Anterior cingulate cortex (tissue), 58 donors: ENCODE results near the gene GDA.

Experiments used
- DNase-seq, 58 donors: peaks; one replicate each; lab custom pipeline; 2025; lab: John Stamatoyannopoulos, UW

The GDA gene

GRCh38 chr9:72149231-72149975 lies at the start of gene GDA:
TSS of gene GDA (plus strand) at chr9:72149440. CDS start at chr9:72149560, 120 bp downstream.
- DNase-seq, result peak in 31 of 58 donors; percentile 2 to 69 (median 23)

- no peak for DNase-seq
Measured at GRCh38 chr9:72102520-72102919, 46.7 kb upstream of the GDA start.

- no peak for DNase-seq
Measured at GRCh38 chr9:72113056-72113455, 36.2 kb upstream of the GDA start.

DNA sequence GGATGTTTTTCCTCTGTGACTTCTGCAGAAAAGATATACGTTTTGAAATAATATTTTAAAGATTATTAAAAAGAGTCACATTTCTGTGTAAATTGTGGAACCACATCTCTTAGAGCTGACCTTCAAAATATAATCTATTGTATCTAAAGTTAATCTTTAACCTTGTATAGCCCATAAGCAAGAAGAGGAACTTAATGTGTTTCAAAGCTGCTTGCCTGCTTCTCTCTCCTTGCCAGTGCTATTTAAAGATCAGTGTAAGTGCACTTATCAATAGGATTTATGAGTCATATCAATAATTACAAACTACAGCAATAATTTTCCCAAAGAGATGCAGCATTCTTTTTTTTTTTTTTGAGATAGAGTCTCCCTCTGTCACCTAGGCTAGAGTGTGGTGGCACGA lies 29.4 kb upstream of the GDA start:
- DNase-seq, result no peak

- no peak for DNase-seq
Measured at GRCh38 chr9:72124947-72125346, 24.3 kb upstream of the GDA start.

GRCh38 chr9:72127753-72128152 lies 21.5 kb upstream of the GDA start:
- DNase-seq, result no peak

DNA sequence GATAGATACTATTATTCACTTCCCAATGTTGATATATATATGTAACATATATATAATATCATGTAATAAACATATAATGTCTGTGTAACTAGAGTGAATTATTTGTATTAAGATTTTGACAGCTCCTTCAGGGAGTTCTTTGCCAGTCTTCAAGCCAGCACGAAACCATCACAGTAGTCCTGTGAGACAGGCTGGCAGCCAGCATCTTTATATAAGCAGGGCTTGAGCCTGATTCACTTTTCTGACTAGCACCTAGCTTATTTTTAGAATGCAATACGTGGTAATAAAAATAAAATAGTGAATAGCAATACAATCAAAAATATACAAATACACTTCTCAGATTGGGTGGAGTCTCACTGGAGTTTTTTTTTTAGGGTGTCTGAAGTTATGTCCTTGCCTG lies 20.7 kb upstream of the GDA start:
- no peak for DNase-seq

- DNase-seq, result peak in 1 of 58 donors; percentile 11
Measured at GRCh38 chr9:72129271-72130156, 19.7 kb upstream of the GDA start.

DNA sequence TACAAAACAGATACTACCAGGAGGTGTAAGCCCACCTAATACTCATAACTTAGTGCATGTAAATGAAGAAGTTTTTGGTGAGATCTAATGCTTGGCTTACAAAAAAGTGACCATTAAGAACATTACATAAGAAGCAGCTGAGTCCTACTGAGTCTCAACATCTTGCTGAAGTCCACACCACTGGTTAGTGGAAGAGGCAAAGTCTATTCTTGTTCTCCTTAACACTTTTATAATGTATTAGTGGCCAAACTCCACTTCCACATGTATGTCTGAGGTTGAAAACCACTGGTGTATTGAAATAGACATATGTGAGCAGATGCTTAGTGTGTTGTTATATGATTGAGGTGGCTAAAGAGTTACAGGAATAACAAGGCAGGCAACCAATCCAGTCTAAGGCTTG lies 18.9 kb upstream of the GDA start:
- no peak for DNase-seq

DNA sequence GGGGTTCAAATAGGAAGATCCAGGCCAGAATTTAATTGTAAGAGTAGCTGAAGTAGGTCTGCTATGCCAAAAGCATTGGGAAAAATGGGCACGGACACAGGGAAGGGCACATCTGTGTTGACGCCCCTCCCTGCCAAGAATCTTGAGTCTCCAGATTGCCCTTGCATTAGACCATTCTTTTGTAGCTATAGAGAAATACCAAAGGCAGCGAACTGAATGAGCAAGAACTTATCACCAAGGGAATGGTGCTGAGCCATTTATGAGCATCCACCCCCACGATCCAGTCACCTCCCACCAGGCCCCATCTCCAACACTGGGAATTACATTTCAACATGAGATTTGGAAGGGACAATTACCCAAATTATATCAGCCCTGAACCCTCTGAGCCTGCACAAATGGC lies 18.0 kb upstream of the GDA start:
- no peak for DNase-seq

- no peak for DNase-seq
Measured at GRCh38 chr9:72132052-72132451, 17.2 kb upstream of the GDA start.

DNA sequence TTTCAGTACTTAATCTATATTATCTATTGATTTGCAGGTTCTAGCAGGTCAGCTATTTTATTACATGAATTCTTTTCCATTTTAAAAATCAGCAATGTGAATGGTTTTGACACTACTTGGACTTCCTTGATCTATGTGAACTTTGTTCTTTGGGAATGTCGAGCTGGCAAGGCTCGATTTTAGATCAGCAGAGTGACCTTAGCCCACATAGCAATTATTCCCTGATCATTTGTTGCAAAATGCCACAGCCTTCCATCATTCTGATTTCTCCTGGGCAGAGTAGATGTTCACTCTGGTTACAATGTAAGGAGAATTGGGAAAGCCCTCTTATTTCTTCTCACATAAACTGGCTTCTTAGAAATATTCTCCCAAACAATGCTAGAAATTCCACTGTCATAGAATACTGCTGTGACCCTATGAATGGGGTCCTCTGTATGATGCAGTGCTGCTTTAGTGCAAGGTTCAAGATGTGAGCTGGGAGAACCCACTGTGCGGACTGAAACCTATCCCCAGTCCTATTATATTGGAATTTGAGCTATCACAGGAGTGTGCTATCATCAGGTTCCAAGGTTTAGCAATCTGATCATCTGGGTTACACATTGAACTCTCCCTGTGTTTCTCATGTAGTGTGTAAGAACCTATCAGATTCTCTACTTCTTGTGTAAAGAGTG lies 15.7 kb upstream of the GDA start:
- DNase-seq, result no peak

GRCh38 chr9:72134801-72135200 lies 14.4 kb upstream of the GDA start:
- no peak for DNase-seq

GRCh38 chr9:72137697-72138365 lies 11.4 kb upstream of the GDA start:
- no peak for DNase-seq

- DNase-seq, result no peak
Measured at GRCh38 chr9:72139226-72139625, 10.0 kb upstream of the GDA start.

- no peak for DNase-seq
Measured at GRCh38 chr9:72140586-72140985, 8.7 kb upstream of the GDA start.

GRCh38 chr9:72141484-72141883 lies 7.8 kb upstream of the GDA start:
- DNase-seq, result no peak

- peak in 1 of 58 donors; percentile 12 for DNase-seq
Measured at GRCh38 chr9:72144756-72145492, 4.3 kb upstream of the GDA start.

GRCh38 chr9:72145733-72146505 lies 3.3 kb upstream of the GDA start:
- DNase-seq, result no peak
